Muscle layer of duodenum (tissue), 2 donors: ENCODE measurements around the gene TARBP2.

Experiments used
- H3K27ac ChIP-seq: one replicate; pipeline ENCODE4 v1.7.0; 2013; ENCODE audit warnings: mild to moderate bottlenecking, low read length
- H3K27me3 ChIP-seq: one replicate; pipeline ENCODE4 v1.7.0; 2013; ENCODE audit warnings: low read depth, mild to moderate bottlenecking, control low read depth, low read length
- H3K36me3 ChIP-seq, 2 donors: one replicate each; pipeline ENCODE4 v1.7.0; 2013; ENCODE audit warnings: low read length in 2 of 2, control low read depth in 1 of 2, mild to moderate bottlenecking in 1 of 2; ENCODE audit not compliant: insufficient read depth in 2 of 2, control insufficient read depth in 1 of 2
- H3K4me1 ChIP-seq, 2 donors: one replicate each; pipeline ENCODE4 v1.7.0; 2013; ENCODE audit warnings: low read length in 2 of 2, mild to moderate bottlenecking in 2 of 2, control low read depth in 1 of 2, moderate library complexity in 1 of 2; ENCODE audit not compliant: insufficient read depth in 2 of 2, control insufficient read depth in 1 of 2
- H3K4me3 ChIP-seq, 2 donors: one replicate each; pipeline ENCODE4 v1.7.0; 2013; ENCODE audit warnings: low read length in 2 of 2, low read depth in 1 of 2, mild to moderate bottlenecking in 1 of 2
- H3K9me3 ChIP-seq, 2 donors: one replicate each; pipeline ENCODE4 v1.7.0; 2013; ENCODE audit warnings: low read length in 2 of 2, control low read depth in 1 of 2, mild to moderate bottlenecking in 1 of 2; ENCODE audit not compliant: control insufficient read depth in 1 of 2
- donor health status: healthy.

Gene TARBP2

DNA sequence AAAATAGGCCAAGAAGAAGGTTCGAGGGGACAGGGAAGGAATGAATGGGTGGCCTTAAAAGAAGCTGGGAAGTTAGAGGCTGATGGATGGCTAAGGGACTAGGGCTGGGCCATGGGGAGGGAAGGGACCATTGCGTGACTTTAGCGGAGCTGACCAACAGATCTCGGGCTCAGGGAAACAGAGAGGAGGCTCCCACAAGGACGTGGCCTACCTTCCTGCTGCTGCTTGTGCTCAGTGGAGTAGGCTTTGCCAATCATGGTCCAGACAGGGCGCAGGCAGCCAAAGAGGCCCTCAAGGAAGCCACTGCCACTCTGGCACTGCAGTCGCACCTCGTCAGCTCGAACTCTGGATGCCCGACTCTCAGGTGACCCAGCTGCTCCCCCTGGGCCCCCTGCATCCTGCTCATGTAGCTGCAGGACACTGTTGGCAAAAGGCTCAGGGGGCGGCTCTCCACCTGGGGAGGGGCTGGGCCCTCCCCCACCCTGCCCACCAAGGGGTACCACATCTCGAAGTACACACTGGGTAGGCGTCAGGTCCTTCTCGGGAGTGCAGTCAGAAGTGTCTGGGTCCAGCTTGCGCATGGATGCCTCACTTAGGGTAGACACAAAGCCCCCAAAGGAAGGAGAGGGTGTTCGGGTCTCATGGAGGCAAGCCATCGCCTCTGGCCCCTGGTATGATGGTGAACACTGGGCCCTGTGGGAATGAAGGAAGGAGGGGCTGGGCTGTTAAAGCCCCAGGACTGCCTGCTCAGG, 14.2 kb upstream of the TARBP2 start:
- Histone ChIP-seq H3K27me3 (no peaks in the 10 kb centered on the region), H3K36me3 (peaks cover 42 to 56% of the 10 kb centered on the region in 2 donors), H3K27ac (no peak overlapping the region), H3K4me1 (peaks cover 0 to under 1% of the 10 kb centered on the region in 2 donors), H3K4me3 (no peak overlapping the region), H3K9me3 (no peaks in the 10 kb centered on the region)

DNA sequence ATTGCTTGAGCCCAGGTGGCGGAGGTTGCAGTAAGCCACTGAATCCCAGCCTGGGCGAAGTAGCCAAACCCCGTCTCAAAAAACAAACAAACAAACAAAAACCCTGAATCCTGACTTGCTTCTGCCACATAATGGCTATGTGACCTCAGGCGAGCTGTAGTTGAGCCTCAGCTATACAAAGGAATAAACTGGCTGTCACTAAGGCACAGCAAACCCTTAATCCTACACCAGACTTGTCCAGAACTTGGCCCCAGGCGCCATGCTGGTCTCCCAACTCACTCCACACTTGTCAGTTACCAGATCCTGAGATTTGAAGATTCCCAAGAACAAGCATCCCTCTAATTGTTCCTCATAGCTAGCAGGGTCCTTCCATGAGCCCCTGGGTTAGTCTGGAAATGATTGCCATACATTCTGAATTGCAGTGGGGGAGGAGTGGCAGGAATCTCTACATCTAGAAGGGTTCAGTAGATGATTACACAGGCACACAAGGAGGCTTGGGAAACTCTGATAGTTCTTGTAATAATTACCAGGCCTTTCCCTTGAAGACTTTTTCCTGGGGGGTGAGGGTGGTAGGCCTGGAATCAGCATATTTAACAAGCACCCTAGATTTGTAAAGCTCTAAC, 11.7 kb upstream of the TARBP2 start:
- Histone ChIP-seq H3K9me3 (no peaks in the 10 kb centered on the region), H3K4me1 (peaks cover 7 to 18% of the 10 kb centered on the region in 2 donors), H3K27me3 (no peaks in the 10 kb centered on the region), H3K27ac (no peak overlapping the region), H3K36me3 (peaks cover 24 to 33% of the 10 kb centered on the region in 2 donors), H3K4me3 (no peak overlapping the region)

- Histone ChIP-seq H3K4me3 (peak overlapping the region; percentile 67 to 78), H3K27ac (peak overlapping the region; percentile 7), H3K27me3 (no peaks in the 10 kb centered on the region), H3K9me3 (no peaks in the 10 kb centered on the region), H3K4me1 (peaks cover 14 to 22% of the 10 kb centered on the region in 2 donors), H3K36me3 (peaks cover 4 to 5% of the 10 kb centered on the region in 2 donors)
Measured at GRCh38 chr12:53492188-53492587, 8.9 kb upstream of the TARBP2 start.

- Histone ChIP-seq H3K27me3 (no peaks in the 10 kb centered on the region), H3K4me1 (peaks cover 14 to 26% of the 10 kb centered on the region in 2 donors), H3K4me3 (peak overlapping the region; percentile 78 to 81), H3K27ac (peak overlapping the region; percentile 77), H3K9me3 (no peaks in the 10 kb centered on the region), H3K36me3 (no peaks in the 10 kb centered on the region)
Measured at GRCh38 chr12:53492830-53493609, 8.1 kb upstream of the TARBP2 start.

DNA sequence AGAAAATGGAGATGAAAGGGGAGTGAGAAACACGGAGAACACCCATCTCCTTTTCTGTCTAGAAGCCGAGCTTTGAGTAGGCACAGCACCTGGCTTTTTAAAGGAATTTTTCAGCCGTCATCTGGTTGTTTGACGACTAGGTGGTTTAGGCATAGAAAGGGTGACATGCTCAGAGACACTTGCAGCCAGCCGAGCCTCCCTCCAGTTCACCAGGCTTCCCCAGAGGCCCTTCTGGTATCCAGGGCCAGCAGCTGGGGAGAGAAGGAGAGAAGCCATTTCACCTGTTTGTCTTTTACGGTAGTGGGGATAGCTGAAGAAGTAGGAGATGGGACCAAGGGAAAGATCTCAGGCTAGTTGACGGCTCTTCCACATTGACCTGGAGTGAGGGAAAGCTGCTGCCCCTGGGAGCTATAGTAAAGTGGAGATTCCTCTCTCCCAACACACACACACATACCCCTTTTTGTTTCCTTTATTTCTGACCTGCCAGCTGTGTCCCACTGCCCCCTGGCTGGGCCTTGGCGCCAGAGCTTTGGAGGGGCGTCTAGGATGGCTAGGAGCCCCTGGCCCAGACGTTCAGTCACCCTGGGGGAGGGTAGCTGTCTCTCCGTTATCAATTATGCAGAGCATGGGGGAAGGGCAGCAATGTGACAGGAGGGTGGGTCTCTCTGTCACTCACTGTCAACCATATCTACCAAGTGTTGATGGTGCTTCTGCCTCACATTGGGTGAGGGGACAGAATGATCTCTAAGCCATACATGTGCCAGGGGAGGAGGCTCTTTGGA, 7.3 kb upstream of the TARBP2 start:
- Histone ChIP-seq H3K27ac (peak overlapping the region; percentile 77), H3K9me3 (no peaks in the 10 kb centered on the region), H3K27me3 (no peaks in the 10 kb centered on the region), H3K4me3 (peak overlapping the region; percentile 78 to 81), H3K4me1 (peaks cover 14 to 32% of the 10 kb centered on the region in 2 donors), H3K36me3 (no peaks in the 10 kb centered on the region)

DNA sequence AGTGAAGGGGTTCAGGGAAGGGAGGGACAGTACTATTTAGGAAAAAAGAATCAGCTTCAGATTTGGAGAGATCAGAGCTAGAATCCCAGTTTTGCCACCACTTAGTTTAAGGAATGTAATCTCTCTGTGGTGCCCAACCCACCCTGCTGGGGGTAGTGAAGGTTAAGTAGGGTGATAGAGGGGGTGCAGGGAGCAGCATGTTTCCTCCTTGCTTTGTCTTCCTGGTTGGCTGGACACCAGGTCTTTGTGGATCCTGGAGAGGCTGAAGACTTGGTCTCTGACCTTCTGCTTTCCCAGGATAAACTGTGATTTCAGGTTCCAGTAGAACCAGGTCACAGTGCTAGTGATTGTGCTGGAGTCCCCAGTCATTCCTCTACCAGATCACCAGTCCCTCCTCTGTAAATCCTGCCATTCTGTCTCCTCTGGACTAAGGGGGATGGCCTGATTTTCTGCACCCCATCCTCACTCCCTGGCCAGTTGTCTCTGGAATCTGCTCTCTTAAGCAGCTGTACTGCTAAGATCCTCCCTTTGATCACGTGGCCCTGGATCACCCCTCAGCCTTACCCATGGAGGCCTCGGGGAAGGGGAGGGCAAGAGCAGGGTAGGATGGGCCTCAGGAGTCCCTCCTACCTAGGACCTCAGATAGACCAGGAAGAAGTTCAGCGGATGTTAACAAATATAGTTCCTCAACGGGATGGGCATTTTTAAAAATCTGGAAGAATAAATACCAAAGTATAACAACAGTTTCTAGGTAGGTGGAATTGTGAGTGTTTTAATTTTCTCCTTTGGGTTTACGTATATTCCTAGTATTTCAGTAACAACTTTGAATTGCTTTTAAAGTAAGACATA, 5.0 kb upstream of the TARBP2 start:
- Histone ChIP-seq H3K4me1 (peaks cover 20 to 35% of the 10 kb centered on the region in 2 donors), H3K27me3 (no peaks in the 10 kb centered on the region), H3K36me3 (no peaks in the 10 kb centered on the region), H3K4me3 (no peak overlapping the region), H3K9me3 (no peaks in the 10 kb centered on the region), H3K27ac (peak overlapping the region; percentile 29)

GRCh38 chr12:53496752-53497032, 4.4 kb upstream of the TARBP2 start:
- no peak overlapping the region for H3K4me3 ChIP-seq
- no peaks in the 10 kb centered on the region for H3K27me3 ChIP-seq
- H3K27ac ChIP-seq, result peak overlapping the region; percentile 29
- no peaks in the 10 kb centered on the region for H3K9me3 ChIP-seq
- no peaks in the 10 kb centered on the region for H3K36me3 ChIP-seq
- H3K4me1 ChIP-seq, result peaks cover 23 to 39% of the 10 kb centered on the region in 2 donors

DNA sequence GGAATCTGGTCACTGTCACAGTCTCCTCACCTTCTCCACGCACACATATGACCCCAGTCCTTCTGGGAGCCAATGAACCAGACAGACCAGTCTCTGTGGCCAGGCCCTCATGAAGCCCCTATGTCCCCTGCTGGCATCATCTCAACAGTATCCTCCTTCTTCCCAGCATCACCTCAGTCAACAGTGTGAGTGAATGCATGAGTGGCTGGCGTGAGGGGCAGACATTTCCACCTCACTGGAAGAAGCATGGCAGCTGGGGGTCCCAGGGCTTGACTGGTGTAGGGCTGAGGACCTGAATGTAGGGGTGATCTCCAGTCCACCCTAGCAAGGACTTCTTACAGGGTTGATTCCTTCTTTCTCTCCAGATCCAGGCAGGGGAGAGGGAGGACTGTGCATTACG, 3.6 kb upstream of the TARBP2 start:
- Histone ChIP-seq H3K4me3 (no peak overlapping the region), H3K27me3 (no peaks in the 10 kb centered on the region), H3K36me3 (no peaks in the 10 kb centered on the region), H3K9me3 (no peaks in the 10 kb centered on the region), H3K4me1 (peaks cover 28 to 41% of the 10 kb centered on the region in 2 donors), H3K27ac (no peak overlapping the region)

DNA sequence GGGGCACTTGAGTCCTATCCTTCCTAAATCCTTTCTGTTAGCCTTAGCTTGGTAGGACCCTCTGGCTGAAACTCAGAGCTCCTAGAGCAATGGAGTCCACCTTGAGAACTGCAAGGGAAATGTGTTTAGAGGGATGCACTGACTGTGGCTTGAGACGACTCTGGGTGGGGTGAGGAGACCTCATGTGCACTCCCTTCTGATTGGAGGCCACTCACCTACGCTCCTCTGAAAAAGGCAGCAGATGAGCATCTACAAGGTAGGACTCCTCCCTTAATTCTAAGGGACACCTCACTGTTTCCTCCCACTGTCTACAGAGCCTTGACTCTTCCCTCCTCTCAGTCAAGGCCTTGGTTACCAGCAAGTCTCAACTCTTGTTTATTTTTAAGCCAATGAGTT, 2.9 kb upstream of the TARBP2 start:
- Histone ChIP-seq H3K27ac (peak overlapping the region; percentile 7), H3K4me1 (peaks cover 28 to 44% of the 10 kb centered on the region in 2 donors), H3K4me3 (peak overlapping the region; percentile 26 to 63), H3K9me3 (no peaks in the 10 kb centered on the region), H3K27me3 (no peaks in the 10 kb centered on the region), H3K36me3 (no peaks in the 10 kb centered on the region)

- H3K27me3 ChIP-seq, result no peaks in the 10 kb centered on the region
- H3K4me3 ChIP-seq, result peak within 1 kb of the TSS; percentile 63 to 92
- H3K27ac ChIP-seq, result peak within 1 kb of the TSS; percentile 100
- peaks cover 21 to 35% of the 10 kb centered on the region in 2 donors for H3K4me1 ChIP-seq
- peaks cover 0 to 3% of the 10 kb centered on the region in 2 donors for H3K36me3 ChIP-seq
- no peaks in the 10 kb centered on the region for H3K9me3 ChIP-seq
Measured at GRCh38 chr12:53499266-53500141, 1.6 kb upstream of the TARBP2 start, which contains the start of gene MAP3K12. Gene MAP3K12 (minus strand): TSS chr12:53499458. CDS start chr12:53487391, 12,067 bp downstream.
